ENCODE data around the gene SOD1. TPM values are rescaled to one million over a fixed set of nuclear protein-coding genes. Genes with fewer than 3 reads are reported as not detected.

SOD1 gene
- polyA plus RNA-seq, 1 donor from 2014 or later = 449 TPM

- Histone ChIP-seq H3K27me3 (ENCODE audit: insufficient read depth, low read depth, low read length) (no peaks in the 10 kb centered on the region), H4K20me1 (ENCODE audit: insufficient read depth) (no peaks in the 10 kb centered on the region), H3K9me2 (ENCODE audit: insufficient read depth, low read length) (no peaks in the 10 kb centered on the region), H3K27ac (ENCODE audit: low read length) (no peak overlapping the region), H3F3A (ENCODE audit: insufficient read depth, low read length, poor library complexity, severe bottlenecking) (no peaks in the 10 kb centered on the region), H3K4me3 (ENCODE audit: low read length) (no peak overlapping the region), H2AFZ (ENCODE audit: low read depth, low read length) (no peak overlapping the region), H3K79me2 (replicated peaks; ENCODE audit: insufficient read depth, low read length) (no peaks in the 10 kb centered on the region), H3K4me2 (ENCODE audit: low read length) (no peak overlapping the region), H3K9me3 (ENCODE audit: low read length) (no peaks in the 10 kb centered on the region), H3K36me3 (ENCODE audit: insufficient read depth, low read length) (peaks cover 7% of the 10 kb centered on the region), H3K9ac (ENCODE audit: low read length) (no peak overlapping the region)
- TF ChIP-seq RAD21 (conservative IDR thresholded peaks at IDR 0.05) = no peak
- TF ChIP-seq EP300 (conservative IDR thresholded peaks at IDR 0.05; ENCODE audit: poor library complexity, severe bottlenecking) = no peak
- no peak for TF ChIP-seq POLR2AphosphoS5 (IDR thresholded peaks at IDR 0.05)
These were observed 9.4 kb downstream of the SOD1 start for GRCh38 chr21:31668651-31669491.

- Histone ChIP-seq H3K9ac (ENCODE audit: low read length) (no peak overlapping the region), H3K4me3 (ENCODE audit: low read length) (no peak overlapping the region), H3K9me2 (ENCODE audit: insufficient read depth, low read length) (no peaks in the 10 kb centered on the region), H3F3A (ENCODE audit: insufficient read depth, low read length, poor library complexity, severe bottlenecking) (no peaks in the 10 kb centered on the region), H3K27ac (ENCODE audit: low read length) (no peak overlapping the region), H3K9me3 (ENCODE audit: low read length) (no peaks in the 10 kb centered on the region), H3K4me2 (ENCODE audit: low read length) (no peak overlapping the region), H2AFZ (ENCODE audit: low read depth, low read length) (no peak overlapping the region), H3K79me2 (replicated peaks; ENCODE audit: insufficient read depth, low read length) (no peaks in the 10 kb centered on the region), H4K20me1 (ENCODE audit: insufficient read depth) (no peaks in the 10 kb centered on the region), H3K36me3 (ENCODE audit: insufficient read depth, low read length) (peaks cover 6% of the 10 kb centered on the region), H3K27me3 (ENCODE audit: insufficient read depth, low read depth, low read length) (no peaks in the 10 kb centered on the region)
- no peak for TF ChIP-seq EP300 (conservative IDR thresholded peaks at IDR 0.05; ENCODE audit: poor library complexity, severe bottlenecking)
- no peak for TF ChIP-seq CTCF (IDR thresholded peaks at IDR 0.05; ENCODE audit: poor library complexity, severe bottlenecking)
- no peak for TF ChIP-seq MXI1 (conservative IDR thresholded peaks at IDR 0.05; ENCODE audit: poor library complexity, severe bottlenecking)
These were observed 10.6 kb downstream of the SOD1 start for GRCh38 chr21:31670070-31670469.

GRCh38 chr21:31671146-31671716 lies 11.7 kb downstream of the SOD1 start:
- H3K79me2 ChIP-seq (replicated peaks; ENCODE audit: insufficient read depth, low read length) = no peaks in the 10 kb centered on the region
- H4K20me1 ChIP-seq (ENCODE audit: insufficient read depth) = no peaks in the 10 kb centered on the region
- no peaks in the 10 kb centered on the region for H3K27me3 ChIP-seq (ENCODE audit: insufficient read depth, low read depth, low read length)
- H3F3A ChIP-seq (ENCODE audit: insufficient read depth, low read length, poor library complexity, severe bottlenecking) = no peaks in the 10 kb centered on the region
- no peak overlapping the region for H3K27ac ChIP-seq (ENCODE audit: low read length)
- no peak overlapping the region for H3K4me3 ChIP-seq (ENCODE audit: low read length)
- no peak overlapping the region for H3K9ac ChIP-seq (ENCODE audit: low read length)
- TF ChIP-seq RAD21 (conservative IDR thresholded peaks at IDR 0.05) = no peak
- TF ChIP-seq SMC3 (conservative IDR thresholded peaks at IDR 0.05; ENCODE audit: poor library complexity) = no peak
- no peak for TF ChIP-seq POLR2AphosphoS5 (IDR thresholded peaks at IDR 0.05)
- TF ChIP-seq REST (IDR thresholded peaks at IDR 0.05; ENCODE audit: borderline replicate concordance) = no peak
- TF ChIP-seq TAF1 (IDR thresholded peaks at IDR 0.05; ENCODE audit: low read depth) = no peak
- no peak for TF ChIP-seq EZH2 (IDR thresholded peaks at IDR 0.05; ENCODE audit: borderline replicate concordance, insufficient read depth, low read length, poor library complexity, severe bottlenecking)
- no peak for TF ChIP-seq EP300 (conservative IDR thresholded peaks at IDR 0.05; ENCODE audit: poor library complexity, severe bottlenecking)
- no peak for TF ChIP-seq CTCF (IDR thresholded peaks at IDR 0.05; ENCODE audit: poor library complexity, severe bottlenecking)
- TF ChIP-seq MXI1 (conservative IDR thresholded peaks at IDR 0.05; ENCODE audit: poor library complexity, severe bottlenecking) = no peak
- no peaks in the 10 kb centered on the region for H3K36me3 ChIP-seq (ENCODE audit: insufficient read depth, low read length)
- no peaks in the 10 kb centered on the region for H3K9me3 ChIP-seq (ENCODE audit: low read length)
- H3K4me2 ChIP-seq (ENCODE audit: low read length) = no peak overlapping the region
- no peak overlapping the region for H2AFZ ChIP-seq (ENCODE audit: low read depth, low read length)
- H3K9me2 ChIP-seq (ENCODE audit: insufficient read depth, low read length) = no peaks in the 10 kb centered on the region
